ENCODE data around the gene TNS3.
"Not testable (repeated sequence)": the region's sequence is repeated elsewhere in the genome, so short reads cannot be mapped to it uniquely, and the experiment has no call there.

Gene TNS3

GRCh38 chr7:47602272-47603004, 20.5 kb upstream of the TNS3 start:
- no peak for DNase-seq (ENCODE audit: low read depth in 2 of 2)

GRCh38 chr7:47601881-47602249, 20.0 kb upstream of the TNS3 start:
- DNase-seq (ENCODE audit: low read depth in 2 of 2): no peak

- DNase-seq (ENCODE audit: low read depth in 2 of 2): no peak
These were observed 19.4 kb upstream of the TNS3 start for GRCh38 chr7:47601119-47601880.

- no peak for DNase-seq (ENCODE audit: low read depth in 2 of 2)
These were observed 18.5 kb upstream of the TNS3 start for GRCh38 chr7:47600199-47601118.

- no peak for DNase-seq (ENCODE audit: low read depth in 2 of 2)
These were observed 15.5 kb upstream of the TNS3 start for GRCh38 chr7:47597379-47597778.

- no peak for DNase-seq (ENCODE audit: low read depth in 2 of 2)
These were observed 14.7 kb upstream of the TNS3 start for GRCh38 chr7:47596502-47597202.

GRCh38 chr7:47594406-47594805, 12.5 kb upstream of the TNS3 start:
- DNase-seq (ENCODE audit: low read depth in 2 of 2): no peak

GRCh38 chr7:47591655-47592572, 10.0 kb upstream of the TNS3 start:
- DNase-seq (ENCODE audit: low read depth in 2 of 2): no peak

- no peak for DNase-seq (ENCODE audit: low read depth in 2 of 2)
These were observed 9.3 kb upstream of the TNS3 start for GRCh38 chr7:47591089-47591654.

- DNase-seq (ENCODE audit: low read depth in 2 of 2): not testable (repeated sequence)
These were observed 8.3 kb upstream of the TNS3 start for GRCh38 chr7:47590215-47590614.

- no peak for DNase-seq (ENCODE audit: low read depth in 2 of 2)
These were observed 6.9 kb upstream of the TNS3 start for GRCh38 chr7:47588704-47589225.

GRCh38 chr7:47587976-47588375, 6.1 kb upstream of the TNS3 start:
- DNase-seq (ENCODE audit: low read depth in 2 of 2): no peak

GRCh38 chr7:47587351-47587750, 5.4 kb upstream of the TNS3 start:
- DNase-seq (ENCODE audit: low read depth in 2 of 2): no peak

- no peak for DNase-seq (ENCODE audit: low read depth in 2 of 2)
These were observed 5.0 kb upstream of the TNS3 start for GRCh38 chr7:47586925-47587324.

GRCh38 chr7:47586161-47586670, 4.3 kb upstream of the TNS3 start:
- DNase-seq (ENCODE audit: low read depth in 2 of 2): not testable (repeated sequence)

GRCh38 chr7:47584536-47584895, 2.6 kb upstream of the TNS3 start:
- no peak for DNase-seq (ENCODE audit: low read depth in 2 of 2)

- DNase-seq (ENCODE audit: low read depth in 2 of 2): no peak
These were observed 2.0 kb upstream of the TNS3 start for GRCh38 chr7:47583739-47584535.

- no peak for DNase-seq (ENCODE audit: low read depth in 2 of 2)
These were observed 1.1 kb upstream of the TNS3 start for GRCh38 chr7:47582764-47583738.
